IMR-90 (cell line): ENCODE data around the gene SYNE1.

Experiments
- BHLHE40 ChIP-seq: fragments of 150-350 bp; IDR thresholded peaks from 2 replicates; pipeline ENCODE4 v1.6.1; 2016; ENCODE audit warnings: mild to moderate bottlenecking, low read depth, low read length
- CTCF ChIP-seq: conservative IDR thresholded peaks from 2 replicates; pipeline ENCODE4 v1.5.1; 2012; ENCODE audit warnings: mild to moderate bottlenecking, low read depth, low read length, improper control_type of control experiment
- POLR2A ChIP-seq: IDR thresholded peaks from 2 replicates; pipeline ENCODE4 v1.6.1; 2012; ENCODE audit warnings: mild to moderate bottlenecking, low read depth, low read length
- RAD21 ChIP-seq: IDR thresholded peaks from 2 replicates; pipeline ENCODE4 v1.6.1; 2012; ENCODE audit warnings: low read length, improper control_type of control experiment
- RFX5 ChIP-seq: IDR thresholded peaks from 2 replicates; pipeline ENCODE4 v1.8.0; 2012; ENCODE audit warnings: low read depth, mild to moderate bottlenecking, low read length, moderate library complexity

GRCh38 chr6:152135755-152136448 lies 501.3 kb downstream of the SYNE1 start:
- TF ChIP-seq BHLHE40: no peak
- TF ChIP-seq POLR2A: no peak
- TF ChIP-seq CTCF: no peak
- TF ChIP-seq RFX5: no peak
- no peak for TF ChIP-seq RAD21
